Progenitor cell of endocrine pancreas (in vitro differentiated cells): ENCODE data around the gene MRPS12. TPM values are rescaled to one million over a fixed set of nuclear protein-coding genes. Genes with fewer than 3 reads are reported as not detected.

Source experiments
- DNase-seq: peaks from one replicate; pipeline ENCODE4 v3.0.0; 2021; ENCODE audit warnings: low spot score; ENCODE audit not compliant: unreplicated experiment
- H3K27ac Mint-ChIP-seq: 2 replicates; pipeline ENCODE4 v1.8.0; 2021; ENCODE audit warnings: mild to moderate bottlenecking, moderate library complexity, mixed read lengths
- H3K27me3 Mint-ChIP-seq: 2 replicates; pipeline ENCODE4 v1.8.0; 2021; ENCODE audit warnings: mixed read lengths
- H3K36me3 Mint-ChIP-seq: 2 replicates; pipeline ENCODE4 v1.8.0; 2022; ENCODE audit warnings: mixed read lengths; ENCODE audit not compliant: insufficient read depth
- H3K4me1 Mint-ChIP-seq: 2 replicates; pipeline ENCODE4 v1.8.0; 2021; ENCODE audit warnings: low read depth, mixed read lengths
- H3K4me3 Mint-ChIP-seq: 2 replicates; pipeline ENCODE4 v1.8.0; 2021; ENCODE audit warnings: low read depth, mild to moderate bottlenecking, moderate library complexity, mixed read lengths
- H3K9me3 Mint-ChIP-seq: 2 replicates; pipeline ENCODE4 v1.8.0; 2021; ENCODE audit warnings: low read depth, mixed read lengths
- total RNA-seq: library from RNA; stranded (reverse); gene quantifications from 2 replicates; pipeline ENCODE4 v1.2.1, GENCODE V29; 2021
- TF ChIP-seq, protein P1 (sequence below): fragments of 200-600 bp; sonication (generic); IDR thresholded peaks from one replicate; pipeline ENCODE4 v1.5.0; 2021; ENCODE audit warnings: antibody characterized with exemption, mild to moderate bottlenecking; ENCODE audit not compliant: unreplicated experiment

MRPS12 gene
- total RNA-seq, 1 donor from 2014 or later = 26.7 TPM

DNA sequence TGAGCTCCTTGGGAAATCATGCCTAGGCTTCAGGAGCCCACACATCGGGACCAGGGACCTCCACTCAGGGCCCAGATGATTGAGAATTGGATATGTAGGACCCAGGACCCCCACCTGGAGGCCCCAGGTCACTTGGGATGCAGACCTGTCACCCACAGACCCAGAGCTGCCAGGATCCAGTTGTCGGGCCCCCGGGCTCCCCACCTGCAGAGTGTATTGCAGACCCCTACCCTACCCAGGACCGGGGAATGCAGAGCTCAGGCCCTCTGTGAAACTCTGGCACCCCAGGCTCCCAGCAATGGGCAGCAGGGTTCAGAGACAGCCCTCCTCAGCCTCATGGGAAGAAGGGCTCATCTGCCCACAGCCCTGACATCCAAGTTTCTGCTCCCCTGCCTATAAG, 25.1 kb upstream of the MRPS12 start:
- DNase-seq = no peak
- Mint-ChIP-seq H3K4me1 (peaks cover 6% of the 10 kb centered on the region), H3K27me3 (no peaks in the 10 kb centered on the region), H3K36me3 (peaks cover 11% of the 10 kb centered on the region), H3K27ac (no peak overlapping the region), H3K9me3 (no peaks in the 10 kb centered on the region), H3K4me3 (no peak overlapping the region)
- TF ChIP-seq, protein P1, sequence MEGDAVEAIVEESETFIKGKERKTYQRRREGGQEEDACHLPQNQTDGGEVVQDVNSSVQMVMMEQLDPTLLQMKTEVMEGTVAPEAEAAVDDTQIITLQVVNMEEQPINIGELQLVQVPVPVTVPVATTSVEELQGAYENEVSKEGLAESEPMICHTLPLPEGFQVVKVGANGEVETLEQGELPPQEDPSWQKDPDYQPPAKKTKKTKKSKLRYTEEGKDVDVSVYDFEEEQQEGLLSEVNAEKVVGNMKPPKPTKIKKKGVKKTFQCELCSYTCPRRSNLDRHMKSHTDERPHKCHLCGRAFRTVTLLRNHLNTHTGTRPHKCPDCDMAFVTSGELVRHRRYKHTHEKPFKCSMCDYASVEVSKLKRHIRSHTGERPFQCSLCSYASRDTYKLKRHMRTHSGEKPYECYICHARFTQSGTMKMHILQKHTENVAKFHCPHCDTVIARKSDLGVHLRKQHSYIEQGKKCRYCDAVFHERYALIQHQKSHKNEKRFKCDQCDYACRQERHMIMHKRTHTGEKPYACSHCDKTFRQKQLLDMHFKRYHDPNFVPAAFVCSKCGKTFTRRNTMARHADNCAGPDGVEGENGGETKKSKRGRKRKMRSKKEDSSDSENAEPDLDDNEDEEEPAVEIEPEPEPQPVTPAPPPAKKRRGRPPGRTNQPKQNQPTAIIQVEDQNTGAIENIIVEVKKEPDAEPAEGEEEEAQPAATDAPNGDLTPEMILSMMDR = no peak

DNA sequence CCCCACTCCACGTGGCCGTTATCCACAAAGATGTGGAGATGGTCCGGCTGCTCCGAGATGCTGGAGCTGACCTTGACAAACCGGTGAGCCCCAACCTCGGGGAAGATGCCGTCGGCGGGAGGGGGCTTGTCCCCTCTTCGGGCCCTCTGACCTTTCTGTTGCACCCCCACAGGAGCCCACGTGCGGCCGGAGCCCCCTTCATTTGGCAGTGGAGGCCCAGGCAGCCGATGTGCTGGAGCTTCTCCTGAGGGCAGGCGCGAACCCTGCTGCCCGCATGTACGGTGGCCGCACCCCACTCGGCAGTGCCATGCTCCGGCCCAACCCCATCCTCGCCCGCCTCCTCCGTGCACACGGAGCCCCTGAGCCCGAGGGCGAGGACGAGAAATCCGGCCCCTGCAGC, 23.5 kb upstream of the MRPS12 start:
- no peak overlapping the region for H3K4me3 Mint-ChIP-seq
- no peaks in the 10 kb centered on the region for H3K4me1 Mint-ChIP-seq
- H3K9me3 Mint-ChIP-seq = no peaks in the 10 kb centered on the region
- peaks cover 11% of the 10 kb centered on the region for H3K36me3 Mint-ChIP-seq
- DNase-seq = no peak
- no peaks in the 10 kb centered on the region for H3K27me3 Mint-ChIP-seq
- H3K27ac Mint-ChIP-seq = peak overlapping the region; percentile 70
- TF ChIP-seq, protein P1 = no peak

DNA sequence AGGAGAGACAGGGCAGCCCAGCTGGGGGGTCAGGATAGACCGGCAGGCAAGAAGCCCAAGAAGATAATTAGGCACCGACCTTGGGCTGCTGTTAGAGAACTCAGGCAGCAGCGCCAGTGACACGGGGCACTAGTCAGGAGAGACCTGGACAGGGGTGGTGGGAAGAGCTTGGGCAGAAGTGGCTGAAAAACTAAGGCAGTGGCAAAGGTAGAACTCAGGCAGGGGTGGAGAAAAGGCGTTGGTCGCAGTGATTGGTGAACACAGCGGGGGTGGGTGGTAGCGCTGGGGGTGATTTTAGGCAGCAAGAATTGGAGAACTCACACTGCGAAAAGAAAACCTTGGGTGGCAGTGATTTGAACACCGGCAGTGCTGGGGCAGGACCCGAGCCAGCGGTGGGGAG, 23.1 kb upstream of the MRPS12 start:
- peaks cover 11% of the 10 kb centered on the region for H3K36me3 Mint-ChIP-seq
- no peak for DNase-seq
- H3K9me3 Mint-ChIP-seq = no peaks in the 10 kb centered on the region
- H3K4me3 Mint-ChIP-seq = no peak overlapping the region
- TF ChIP-seq, protein P1 = no peak
- peak overlapping the region; percentile 70 for H3K27ac Mint-ChIP-seq
- no peaks in the 10 kb centered on the region for H3K4me1 Mint-ChIP-seq
- peaks cover 2% of the 10 kb centered on the region for H3K27me3 Mint-ChIP-seq

DNA sequence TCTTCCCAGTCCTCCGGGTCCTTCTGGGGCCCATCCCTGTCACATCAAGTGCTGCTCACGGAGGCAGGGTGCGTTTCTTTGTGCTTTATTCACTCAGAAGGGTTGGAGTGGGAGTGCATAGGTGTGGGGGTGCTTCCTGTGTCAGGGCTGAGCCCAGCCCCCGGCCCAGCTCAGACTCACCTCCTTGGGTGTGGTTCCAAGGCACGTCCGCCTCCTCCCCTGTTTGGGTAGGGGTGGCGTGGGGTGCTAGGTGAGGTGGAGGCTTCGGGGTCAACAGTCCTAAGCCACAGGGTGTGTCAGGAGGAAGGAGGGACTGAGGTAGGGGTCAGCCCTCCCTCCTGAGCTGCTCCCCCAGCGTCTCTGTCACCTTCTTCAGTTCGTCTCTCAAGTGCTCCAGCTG, 21.8 kb upstream of the MRPS12 start:
- Mint-ChIP-seq H3K27ac (no peak overlapping the region), H3K4me3 (no peak overlapping the region), H3K36me3 (peaks cover 11% of the 10 kb centered on the region), H3K27me3 (peaks cover 3% of the 10 kb centered on the region), H3K4me1 (no peaks in the 10 kb centered on the region), H3K9me3 (no peaks in the 10 kb centered on the region)
- no peak for DNase-seq
- TF ChIP-seq, protein P1 = no peak

DNA sequence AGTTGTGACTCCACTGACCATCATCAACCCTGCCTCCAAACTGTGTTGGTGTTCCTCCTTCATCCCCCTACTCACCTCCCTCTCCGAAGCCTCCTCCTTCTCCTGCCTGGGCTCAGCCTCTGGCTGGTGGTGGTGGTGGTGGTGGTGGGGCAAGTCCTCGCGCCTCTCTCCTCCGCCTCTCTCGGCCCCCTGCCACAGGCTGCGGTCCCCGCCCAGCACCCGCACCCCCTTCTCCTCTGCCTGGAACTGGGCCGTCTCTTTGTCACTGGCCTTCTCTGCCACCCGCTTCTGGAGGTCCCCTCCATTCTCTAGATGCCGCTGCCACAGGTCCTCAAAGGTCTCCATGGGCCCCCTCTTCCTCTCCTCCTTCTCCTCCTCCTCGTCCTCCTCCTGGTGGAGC, 20.3 kb upstream of the MRPS12 start:
- TF ChIP-seq, protein P1 = no peak
- no peak overlapping the region for H3K4me3 Mint-ChIP-seq
- H3K36me3 Mint-ChIP-seq = peaks cover 9% of the 10 kb centered on the region
- peaks cover 3% of the 10 kb centered on the region for H3K27me3 Mint-ChIP-seq
- no peak for DNase-seq
- H3K27ac Mint-ChIP-seq = no peak overlapping the region
- H3K4me1 Mint-ChIP-seq = no peaks in the 10 kb centered on the region
- H3K9me3 Mint-ChIP-seq = no peaks in the 10 kb centered on the region
